GM12874 (cell line): Measurements from ENCODE around the gene MRI1.

Experiments
- TF ChIP-seq, protein P1 (sequence below): IDR thresholded peaks from 2 replicates; pipeline ENCODE4 v1.5.1; 2011; ENCODE audit warnings: low read depth, mild to moderate bottlenecking, control low read depth, low read length, moderate library complexity; ENCODE audit not compliant: insufficient read depth

MRI1 gene

GRCh38 chr19:13795595-13796300 is 31.4 kb downstream of the MRI1 start:
- TF ChIP-seq, protein P1, sequence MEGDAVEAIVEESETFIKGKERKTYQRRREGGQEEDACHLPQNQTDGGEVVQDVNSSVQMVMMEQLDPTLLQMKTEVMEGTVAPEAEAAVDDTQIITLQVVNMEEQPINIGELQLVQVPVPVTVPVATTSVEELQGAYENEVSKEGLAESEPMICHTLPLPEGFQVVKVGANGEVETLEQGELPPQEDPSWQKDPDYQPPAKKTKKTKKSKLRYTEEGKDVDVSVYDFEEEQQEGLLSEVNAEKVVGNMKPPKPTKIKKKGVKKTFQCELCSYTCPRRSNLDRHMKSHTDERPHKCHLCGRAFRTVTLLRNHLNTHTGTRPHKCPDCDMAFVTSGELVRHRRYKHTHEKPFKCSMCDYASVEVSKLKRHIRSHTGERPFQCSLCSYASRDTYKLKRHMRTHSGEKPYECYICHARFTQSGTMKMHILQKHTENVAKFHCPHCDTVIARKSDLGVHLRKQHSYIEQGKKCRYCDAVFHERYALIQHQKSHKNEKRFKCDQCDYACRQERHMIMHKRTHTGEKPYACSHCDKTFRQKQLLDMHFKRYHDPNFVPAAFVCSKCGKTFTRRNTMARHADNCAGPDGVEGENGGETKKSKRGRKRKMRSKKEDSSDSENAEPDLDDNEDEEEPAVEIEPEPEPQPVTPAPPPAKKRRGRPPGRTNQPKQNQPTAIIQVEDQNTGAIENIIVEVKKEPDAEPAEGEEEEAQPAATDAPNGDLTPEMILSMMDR, result no peak

GRCh38 chr19:13796301-13797057 is 32.2 kb downstream of the MRI1 start:
- TF ChIP-seq, protein P1, result 0 out of 2 replicates have a peak, but pooled peaks have one; percentile 1

DNA sequence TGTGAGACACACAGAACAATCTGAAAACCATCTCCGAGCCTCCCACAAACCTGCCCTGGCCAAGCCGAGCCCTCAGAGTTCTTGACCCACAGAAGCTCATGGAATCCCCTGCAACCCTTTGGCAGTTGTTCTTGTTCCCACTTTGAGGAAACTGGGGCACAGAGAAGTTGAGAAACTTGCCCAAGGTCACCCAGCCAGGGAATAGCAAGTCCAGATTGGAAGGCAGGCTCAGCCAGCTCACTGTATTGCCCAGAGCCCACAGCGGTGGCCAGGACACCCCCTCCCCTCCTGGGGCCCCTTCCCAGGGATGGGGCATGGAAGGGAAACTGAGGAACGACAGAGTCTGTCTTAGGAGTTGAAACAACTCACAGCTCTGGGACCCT is 32.7 kb downstream of the MRI1 start:
- TF ChIP-seq, protein P1, result no peak

- TF ChIP-seq, protein P1, result no peak
These were observed 33.5 kb downstream of the MRI1 start for GRCh38 chr19:13797870-13798269.

- TF ChIP-seq, protein P1, result no peak
These were observed 35.3 kb downstream of the MRI1 start for GRCh38 chr19:13799669-13800068.

- TF ChIP-seq, protein P1, result no peak
These were observed 38.7 kb downstream of the MRI1 start for GRCh38 chr19:13803038-13803437.

- TF ChIP-seq, protein P1, result 0 out of 2 replicates have a peak, but pooled peaks have one; percentile 11
These were observed 40.7 kb downstream of the MRI1 start for GRCh38 chr19:13804830-13805683.
